Mesendoderm (in vitro differentiated cells): Measurements from ENCODE around the gene DNAJC19.

Source experiments
- DNase-seq: peaks from one replicate; pipeline ENCODE4 v3.0.0; 2013
- H2AK5ac ChIP-seq: 2 replicates; pipeline ENCODE4 v1.6.1; 2013; ENCODE audit warnings: low read length, inconsistent platforms
- H2BK120ac ChIP-seq: 2 replicates; pipeline ENCODE4 v1.6.1; 2013; ENCODE audit warnings: low read depth, mild to moderate bottlenecking, low read length, moderate library complexity, mixed read lengths
- H2BK15ac ChIP-seq: replicated peaks from 2 replicates; pipeline ENCODE4 v1.6.1; 2013; ENCODE audit warnings: low read depth, mild to moderate bottlenecking, moderate library complexity
- H2BK5ac ChIP-seq: 2 replicates; pipeline ENCODE4 v1.6.1; 2013; ENCODE audit warnings: low read length, inconsistent platforms
- H3K18ac ChIP-seq: 2 replicates; pipeline ENCODE4 v1.6.1; 2013; ENCODE audit warnings: mild to moderate bottlenecking, low read length, mixed read lengths
- H3K23ac ChIP-seq: one replicate; pipeline ENCODE4 v1.6.1; 2013; ENCODE audit warnings: low read length
- H3K27ac ChIP-seq: 2 replicates; pipeline ENCODE4 v1.5.1; 2013; ENCODE audit warnings: low read depth, mild to moderate bottlenecking, inconsistent platforms, low read length, moderate library complexity
- H3K27me3 ChIP-seq: 2 replicates; pipeline ENCODE4 v1.6.1; 2013; ENCODE audit warnings: low read length, control low read depth, mild to moderate bottlenecking, inconsistent platforms; ENCODE audit not compliant: insufficient read depth, poor library complexity
- H3K36me3 ChIP-seq: 2 replicates; pipeline ENCODE4 v1.6.1; 2013; ENCODE audit warnings: low read length, inconsistent platforms; ENCODE audit not compliant: control insufficient read depth, insufficient read depth
- H3K4ac ChIP-seq: one replicate; pipeline ENCODE4 v1.6.1; 2013; ENCODE audit warnings: low read depth, mild to moderate bottlenecking, low read length, moderate library complexity
- H3K4me1 ChIP-seq: 2 replicates; pipeline ENCODE4 v1.6.1; 2013; ENCODE audit warnings: low read depth, low read length, inconsistent platforms; ENCODE audit not compliant: control insufficient read depth
- H3K4me2 ChIP-seq: 2 replicates; pipeline ENCODE4 v1.6.1; 2013; ENCODE audit warnings: low read length
- H3K4me3 ChIP-seq: 2 replicates; pipeline ENCODE4 v1.5.1; 2013; ENCODE audit warnings: mild to moderate bottlenecking, low read length
- H3K56ac ChIP-seq: one replicate; pipeline ENCODE4 v1.6.1; 2013; ENCODE audit warnings: low read length
- H3K79me1 ChIP-seq: 2 replicates; pipeline ENCODE4 v1.6.1; 2013; ENCODE audit warnings: low read length, inconsistent platforms
- H3K79me2 ChIP-seq: 2 replicates; pipeline ENCODE4 v1.6.1; 2013; ENCODE audit warnings: mild to moderate bottlenecking, low read length; ENCODE audit not compliant: control insufficient read depth, insufficient read depth
- H3K9ac ChIP-seq: 2 replicates; pipeline ENCODE4 v1.6.1; 2013; ENCODE audit warnings: low read length, inconsistent platforms
- H4K5ac ChIP-seq: one replicate; pipeline ENCODE4 v1.6.1; 2013; ENCODE audit warnings: low read length
- H4K8ac ChIP-seq: one replicate; pipeline ENCODE4 v1.6.1; 2013; ENCODE audit warnings: low read depth, mild to moderate bottlenecking, control low read depth, low read length, moderate library complexity
- WGBS: extraction: QIAGEN DNeasy Blood & Tissue Kit; methylation state at CpG from one replicate; pipeline ENCODE4 v1.1.7; 2013; ENCODE audit warnings: low lambda C conversion rate, missing lambda C conversion rate; ENCODE audit not compliant: insufficient coverage; ENCODE audit errors: extremely low coverage; 5-methylcytosine and 5-hydroxymethylcytosine counted together

The DNAJC19 gene

GRCh38 chr3:180961087-180961486 lies 28.4 kb downstream of the DNAJC19 start:
- Histone ChIP-seq H4K5ac (no peak overlapping the region), H2BK15ac (no peak overlapping the region), H3K79me1 (no peaks in the 10 kb centered on the region), H3K27ac (no peak overlapping the region), H3K4me3 (no peak overlapping the region), H3K18ac (no peak overlapping the region), H3K9ac (no peak overlapping the region), H2BK120ac (no peak overlapping the region), H3K36me3 (peaks cover 4% of the 10 kb centered on the region), H2BK5ac (no peak overlapping the region), H2AK5ac (no peak overlapping the region), H4K8ac (no peak overlapping the region), H3K27me3 (no peaks in the 10 kb centered on the region), H3K79me2 (no peaks in the 10 kb centered on the region), H3K4me1 (no peaks in the 10 kb centered on the region), H3K4me2 (no peak overlapping the region), H3K56ac (no peak overlapping the region), H3K23ac (no peak overlapping the region), H3K4ac (no peak overlapping the region)
- WGBS = no CpG with 5 or more reads among the region's 3 CpGs
- DNase-seq = no peak

GRCh38 chr3:180959691-180960090 lies 29.8 kb downstream of the DNAJC19 start:
- Histone ChIP-seq H3K27me3 (no peaks in the 10 kb centered on the region), H3K4me3 (no peak overlapping the region), H3K4me2 (no peak overlapping the region), H3K9ac (no peak overlapping the region), H2BK120ac (no peak overlapping the region), H2BK5ac (no peak overlapping the region), H3K18ac (no peak overlapping the region), H4K8ac (no peak overlapping the region), H3K4me1 (no peaks in the 10 kb centered on the region), H3K23ac (no peak overlapping the region), H3K79me2 (no peaks in the 10 kb centered on the region), H2BK15ac (no peak overlapping the region), H2AK5ac (no peak overlapping the region), H3K56ac (no peak overlapping the region), H4K5ac (no peak overlapping the region), H3K27ac (no peak overlapping the region), H3K4ac (no peak overlapping the region), H3K79me1 (no peaks in the 10 kb centered on the region), H3K36me3 (peaks cover 4% of the 10 kb centered on the region)
- no CpG with 5 or more reads among the region's 1 CpG for WGBS
- no peak for DNase-seq

- no peak overlapping the region for H3K23ac ChIP-seq
- peaks cover 28% of the 10 kb centered on the region for H3K79me2 ChIP-seq
- no peak overlapping the region for H3K18ac ChIP-seq
- no peaks in the 10 kb centered on the region for H3K27me3 ChIP-seq
- H3K36me3 ChIP-seq = peaks cover 5% of the 10 kb centered on the region
- peaks cover 11% of the 10 kb centered on the region for H3K79me1 ChIP-seq
- H4K5ac ChIP-seq = no peak overlapping the region
- H3K56ac ChIP-seq = no peak overlapping the region
- no peak overlapping the region for H2BK15ac ChIP-seq
- H3K4me1 ChIP-seq = no peaks in the 10 kb centered on the region
- WGBS = no CpG with 5 or more reads among the region's 4 CpGs
- H3K9ac ChIP-seq = no peak overlapping the region
- H2AK5ac ChIP-seq = no peak overlapping the region
- H2BK5ac ChIP-seq = no peak overlapping the region
- H3K4ac ChIP-seq = no peak overlapping the region
- H4K8ac ChIP-seq = no peak overlapping the region
- no peak overlapping the region for H3K4me3 ChIP-seq
- DNase-seq = peak; percentile 22
- no peak overlapping the region for H2BK120ac ChIP-seq
- no peak overlapping the region for H3K4me2 ChIP-seq
- H3K27ac ChIP-seq = no peak overlapping the region
These were observed 41.7 kb downstream of the DNAJC19 start for GRCh38 chr3:180947761-180948390.

GRCh38 chr3:180940826-180941225 lies 48.7 kb downstream of the DNAJC19 start:
- no CpG with 5 or more reads among the region's 5 CpGs for WGBS
- H2AK5ac ChIP-seq = no peak overlapping the region
- no peaks in the 10 kb centered on the region for H3K27me3 ChIP-seq

GRCh38 chr3:180934638-180935037 lies 54.9 kb downstream of the DNAJC19 start:
- Histone ChIP-seq H3K36me3 (peaks cover 1% of the 10 kb centered on the region), H3K9ac (no peak overlapping the region), H3K4me3 (no peak overlapping the region), H4K5ac (no peak overlapping the region), H3K4me2 (no peak overlapping the region), H3K79me1 (peaks cover 1% of the 10 kb centered on the region), H4K8ac (no peak overlapping the region), H3K4ac (no peak overlapping the region), H3K27ac (no peak overlapping the region), H3K4me1 (no peaks in the 10 kb centered on the region), H2BK120ac (no peak overlapping the region), H3K18ac (no peak overlapping the region), H2BK5ac (no peak overlapping the region), H3K79me2 (peaks cover 68% of the 10 kb centered on the region), H3K56ac (no peak overlapping the region), H3K27me3 (no peaks in the 10 kb centered on the region), H3K23ac (no peak overlapping the region), H2AK5ac (no peak overlapping the region), H2BK15ac (no peak overlapping the region)
- DNase-seq = no peak
- no CpG with 5 or more reads among the region's 1 CpG for WGBS

More at GRCh38 chr3:180940826-180941225, 48.7 kb downstream of the DNAJC19 start:
- Histone ChIP-seq H3K79me1 (peaks cover 7% of the 10 kb centered on the region), H4K5ac (no peak overlapping the region), H3K23ac (no peak overlapping the region), H3K9ac (no peak overlapping the region), H3K4me2 (no peak overlapping the region), H3K56ac (no peak overlapping the region), H3K79me2 (peaks cover 53% of the 10 kb centered on the region), H3K4me3 (no peak overlapping the region), H3K27ac (no peak overlapping the region), H3K4me1 (no peaks in the 10 kb centered on the region), H2BK120ac (no peak overlapping the region), H3K4ac (no peak overlapping the region), H2BK15ac (no peak overlapping the region), H3K36me3 (peaks cover 1% of the 10 kb centered on the region), H3K18ac (no peak overlapping the region), H2BK5ac (no peak overlapping the region), H4K8ac (no peak overlapping the region)
- DNase-seq = no peak
